ENCODE measurements around the gene GSE1.

Gene GSE1

DNA sequence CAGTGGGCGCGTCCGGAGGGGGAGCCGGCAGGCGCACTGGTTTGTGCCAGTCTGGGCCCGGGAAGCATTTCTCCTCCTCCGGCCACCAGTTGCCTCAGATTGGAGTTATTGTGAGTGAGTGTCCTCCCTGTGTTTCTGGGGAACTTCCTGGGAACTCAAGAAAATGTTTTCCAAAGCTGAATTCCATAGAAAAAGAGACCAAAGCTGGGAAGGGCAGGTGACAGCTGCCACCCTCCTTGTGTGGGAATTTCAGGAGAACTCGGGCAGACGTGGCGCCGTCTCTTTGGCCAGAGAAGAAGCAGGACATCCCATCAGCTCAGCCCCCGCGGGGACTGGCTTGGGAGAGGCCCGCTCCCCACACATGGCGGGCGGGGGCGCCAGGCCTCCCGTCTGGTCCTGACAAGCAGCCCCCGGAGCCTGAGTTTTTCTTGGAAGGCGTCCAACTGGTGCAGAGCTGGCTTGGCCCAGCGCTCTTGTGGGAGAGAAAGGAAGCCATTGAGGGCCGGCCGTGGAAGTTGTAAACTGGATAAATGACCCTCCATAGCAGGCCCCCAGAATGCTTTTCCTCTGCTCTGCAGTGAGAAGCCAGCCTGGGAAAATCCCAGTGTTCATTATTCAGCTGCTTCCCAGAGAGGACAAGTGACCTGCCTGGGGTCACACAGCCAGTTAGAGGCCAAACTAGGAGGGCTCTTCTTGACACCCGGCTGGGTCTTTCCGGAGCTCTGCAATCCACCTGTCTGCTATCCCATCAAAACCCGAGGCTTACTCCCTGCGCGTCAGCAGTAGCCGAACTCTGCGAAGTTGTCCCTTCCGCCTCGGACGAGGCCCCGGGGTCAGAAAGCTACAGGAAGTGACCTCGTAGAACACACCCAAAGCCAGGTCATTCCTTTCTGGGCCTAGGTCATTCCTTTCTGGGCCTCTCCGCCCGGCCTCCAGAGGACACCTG lies 39.2 kb upstream of the GSE1 start:
- DNase-seq: peak in 43 of 58 donors; percentile 17 to 75 (median 45)

DNA sequence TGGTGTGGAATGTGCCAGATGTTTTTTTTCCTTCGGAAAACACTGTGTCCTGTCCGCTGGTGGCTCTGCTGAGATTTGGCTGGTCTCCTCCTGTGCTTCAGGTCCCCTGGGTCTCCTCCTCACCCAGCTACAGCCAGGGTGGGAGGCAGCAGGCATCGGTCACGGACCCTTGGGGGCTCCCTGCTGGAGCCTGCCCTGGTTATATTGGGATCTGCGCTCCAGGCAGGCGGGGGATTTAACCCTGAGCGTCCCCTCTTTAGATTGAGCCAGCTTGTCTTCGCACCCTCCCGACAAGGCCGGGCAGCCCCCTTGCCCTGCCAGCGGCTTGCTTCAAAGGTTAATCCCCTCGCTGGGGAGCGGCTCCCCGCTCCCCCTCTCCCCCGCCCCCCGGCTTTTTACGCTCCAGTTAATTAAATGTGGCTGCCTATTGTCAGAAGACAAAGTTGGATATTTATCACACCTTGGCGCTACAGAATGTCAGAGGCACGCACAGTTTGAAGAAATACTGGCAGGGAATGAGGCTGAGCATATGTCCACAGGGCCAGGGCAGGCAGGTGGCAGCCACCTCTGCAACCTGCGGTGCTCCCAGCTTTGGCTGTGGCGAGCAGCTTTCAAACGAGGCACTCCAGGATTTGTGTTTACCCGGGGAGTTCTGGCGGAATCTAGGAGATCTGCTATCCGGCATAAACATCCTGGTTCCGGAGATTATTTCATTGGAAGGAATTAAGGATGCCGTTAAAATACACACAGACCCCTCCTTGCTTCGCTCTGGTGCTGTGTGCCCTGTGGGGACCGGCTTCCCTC lies 38.2 kb upstream of the GSE1 start:
- no peak for DNase-seq

DNA sequence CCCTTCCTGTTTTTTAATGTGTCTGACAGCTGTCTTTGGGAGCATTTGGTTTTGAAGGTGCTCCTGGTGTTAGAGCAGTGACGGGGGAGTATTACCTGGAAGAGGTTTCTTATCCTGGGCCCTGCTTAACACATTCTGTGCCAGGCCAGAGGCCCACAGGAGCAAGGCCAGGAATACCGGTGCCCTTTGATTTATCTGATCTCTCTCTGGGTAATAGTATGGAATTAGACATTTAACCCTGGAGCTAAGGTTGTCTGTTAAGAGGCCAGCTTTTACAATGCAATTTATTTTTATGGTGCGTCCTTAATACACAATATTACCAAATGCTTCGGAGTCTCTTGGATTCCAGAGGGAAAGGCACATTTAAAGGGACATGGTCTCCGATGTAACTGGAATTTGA lies 37.2 kb upstream of the GSE1 start:
- DNase-seq: no peak

DNA sequence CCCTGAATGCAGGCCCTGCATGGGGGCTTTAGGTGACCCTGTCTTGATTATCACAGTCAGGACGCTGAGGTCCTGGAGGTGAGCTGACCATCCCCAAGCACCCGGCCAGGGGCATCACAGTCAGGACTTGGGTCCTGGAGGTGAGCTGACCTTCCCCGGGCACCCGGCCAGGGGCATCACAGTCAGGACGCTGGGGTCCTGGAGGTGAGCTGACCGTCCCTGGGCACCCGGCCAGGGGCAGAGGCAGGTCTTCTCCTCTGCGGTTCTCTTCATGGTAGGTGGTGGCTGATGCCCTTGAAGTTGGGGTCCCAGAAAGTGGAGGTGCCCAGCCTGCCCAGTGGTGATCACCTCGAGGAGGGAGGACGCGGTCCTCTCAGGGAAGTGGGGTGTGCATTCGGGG lies 36.2 kb upstream of the GSE1 start:
- no peak for DNase-seq

DNA sequence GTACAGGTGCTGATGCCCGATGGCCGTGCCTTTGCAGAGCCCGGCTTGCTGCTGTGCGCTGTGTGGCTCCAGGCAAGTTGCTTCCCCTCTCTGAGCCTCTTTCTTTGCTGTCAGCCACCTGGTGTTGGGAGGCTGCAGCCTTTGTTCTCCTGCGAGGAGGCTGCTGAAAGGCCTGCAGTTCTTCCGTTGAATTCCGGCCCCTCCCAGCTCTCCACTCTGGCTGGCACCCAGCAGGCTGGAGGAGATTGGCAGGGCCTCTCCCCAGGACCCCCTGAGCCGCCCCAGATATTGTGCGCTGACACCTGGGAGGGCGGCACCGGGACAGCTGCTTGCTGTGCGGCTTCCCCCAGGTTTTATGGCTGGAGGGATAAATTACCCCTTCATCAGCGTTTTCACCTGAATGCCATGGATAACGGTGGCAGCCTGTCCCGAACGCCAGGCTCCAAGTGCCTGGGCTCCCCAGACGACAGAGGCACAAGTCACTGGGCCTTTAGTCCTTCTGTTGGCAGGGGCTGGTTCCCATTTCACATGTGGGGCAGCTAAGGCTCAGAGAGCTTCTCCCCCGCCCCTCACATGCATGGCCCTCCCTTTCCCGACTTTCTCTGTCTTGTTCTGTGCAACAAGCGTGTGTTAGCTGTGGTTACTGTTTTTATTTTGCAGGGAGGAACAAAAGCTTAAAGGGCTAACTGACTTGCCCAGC lies 35.1 kb upstream of the GSE1 start:
- no peak for DNase-seq

DNA sequence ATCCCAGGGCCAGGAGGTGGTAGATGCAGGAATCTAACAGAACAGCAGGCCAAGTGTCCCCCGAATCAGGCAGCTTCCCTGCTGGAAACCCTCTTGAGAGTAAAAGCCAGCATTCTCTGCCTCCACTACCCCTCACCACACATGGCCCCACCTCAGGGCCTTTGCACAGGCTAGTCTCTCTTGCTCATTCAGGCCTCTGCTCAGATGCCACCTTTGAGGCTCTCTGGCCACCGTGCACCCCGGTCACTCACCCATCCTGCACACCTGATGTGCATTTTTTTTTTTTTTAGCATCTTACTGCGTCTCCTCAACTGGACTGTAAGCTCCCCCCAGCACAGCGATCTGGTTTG lies 34.5 kb upstream of the GSE1 start:
- no peak for DNase-seq

DNA sequence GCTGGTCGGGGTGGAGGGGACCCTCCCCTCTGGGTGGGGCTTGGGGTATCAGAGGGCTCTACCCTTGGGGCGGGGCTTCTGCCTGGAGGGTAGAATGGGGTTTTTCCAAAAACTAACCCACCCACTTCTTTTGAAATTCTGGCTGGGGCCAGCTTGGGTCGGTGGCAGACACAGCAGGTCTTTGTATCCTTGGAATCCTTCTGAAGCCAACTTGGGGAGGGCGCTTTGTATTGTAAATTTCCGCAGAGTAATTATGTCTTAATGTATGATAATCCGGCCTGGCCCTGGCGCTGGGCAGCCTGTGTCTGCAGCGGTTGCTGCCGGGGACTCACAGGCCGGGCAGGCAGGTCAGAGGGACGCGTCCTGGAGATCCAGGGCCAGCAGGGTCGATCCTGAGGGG lies 33.9 kb upstream of the GSE1 start:
- DNase-seq: peak in 5 of 58 donors; percentile 6 to 33 (median 14)

DNA sequence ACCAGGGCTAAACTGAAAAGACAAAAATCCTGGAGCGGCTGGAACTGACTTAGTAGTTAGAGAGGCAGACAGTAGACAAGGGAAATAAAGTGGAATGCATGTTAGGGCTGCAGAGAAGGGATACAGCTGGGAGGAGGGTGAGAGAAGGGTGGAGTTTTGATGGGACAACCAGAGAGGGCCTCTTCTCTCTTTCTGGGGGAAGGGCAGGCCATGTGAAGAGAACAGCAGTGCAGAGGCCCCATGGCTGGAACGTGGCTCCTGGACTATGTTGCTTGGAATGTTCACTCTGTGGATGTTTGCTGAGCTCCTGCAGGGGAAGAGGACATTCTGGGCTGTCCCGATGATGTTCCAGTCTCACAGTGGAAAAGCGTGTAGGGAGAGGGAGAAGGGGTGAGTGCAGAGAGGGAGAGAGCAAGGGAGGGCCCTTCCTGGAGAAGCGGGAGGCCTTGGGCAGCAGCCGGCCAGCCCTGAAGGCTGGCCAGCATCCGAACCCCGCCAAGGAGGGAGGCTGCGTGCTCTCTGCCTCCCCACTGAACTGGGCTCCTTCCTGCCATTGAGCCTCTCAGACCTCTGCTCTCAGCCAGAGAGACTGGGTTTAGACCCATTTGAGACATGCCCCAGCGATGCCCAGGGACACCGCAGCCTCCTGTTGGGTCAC lies 33.1 kb upstream of the GSE1 start:
- DNase-seq: no peak

DNA sequence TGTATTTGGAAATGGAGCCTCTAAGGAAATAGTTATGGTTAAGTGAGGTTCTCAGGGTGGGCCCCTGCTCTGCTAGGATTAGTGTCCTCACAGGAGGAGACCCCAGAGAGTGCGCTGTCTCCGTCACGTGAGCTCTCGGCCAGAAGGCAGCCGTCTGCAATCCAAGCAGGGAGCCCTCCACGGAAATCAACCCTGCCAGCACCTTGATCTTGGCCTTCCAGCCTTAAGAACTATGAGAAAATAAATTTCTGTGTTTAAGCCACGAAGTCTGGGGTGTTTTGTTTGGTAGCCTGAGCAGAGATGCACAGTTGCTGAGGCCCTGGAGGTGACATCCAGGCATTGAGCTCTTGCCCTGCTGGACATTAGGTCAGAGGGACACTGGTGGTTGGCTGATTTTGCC lies 32.4 kb upstream of the GSE1 start:
- DNase-seq: no peak

DNA sequence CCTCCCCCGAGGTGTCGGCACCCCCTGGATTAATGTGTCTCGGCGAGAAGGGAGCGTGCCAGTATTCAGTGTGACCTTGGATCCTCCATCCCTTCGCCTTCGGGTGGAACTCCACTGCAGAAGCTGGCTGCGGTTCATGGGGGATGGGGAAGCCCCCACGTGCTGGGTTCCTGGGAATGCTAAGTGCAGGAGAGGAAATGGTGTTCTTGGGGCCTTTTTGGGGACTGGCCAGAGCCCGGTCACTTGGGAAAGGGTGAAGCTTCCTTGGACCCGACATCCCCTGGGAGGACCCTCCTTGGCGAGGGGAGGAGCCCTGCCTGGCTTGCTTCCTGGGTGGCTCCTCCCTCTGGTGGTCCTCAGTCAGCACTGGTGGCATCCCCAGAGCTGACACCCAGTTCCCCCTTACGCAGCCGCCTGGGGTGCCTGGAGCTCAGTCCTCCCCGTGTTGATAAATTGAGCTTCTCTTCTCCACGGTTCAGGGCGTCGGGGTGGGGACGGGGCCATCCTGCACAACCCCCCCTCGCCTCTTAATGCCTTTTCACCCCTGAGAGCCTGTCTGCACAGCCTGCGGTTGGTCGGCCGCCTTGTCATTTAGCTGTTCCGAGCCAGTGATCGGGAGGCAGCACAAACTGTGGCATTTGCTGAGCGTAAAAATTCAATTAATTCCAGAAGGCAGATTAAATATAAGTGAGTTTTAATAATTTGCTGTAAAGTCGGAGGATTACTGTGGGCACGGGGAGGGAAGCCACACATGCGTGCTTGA lies 30.7 kb upstream of the GSE1 start:
- DNase-seq: no peak

DNA sequence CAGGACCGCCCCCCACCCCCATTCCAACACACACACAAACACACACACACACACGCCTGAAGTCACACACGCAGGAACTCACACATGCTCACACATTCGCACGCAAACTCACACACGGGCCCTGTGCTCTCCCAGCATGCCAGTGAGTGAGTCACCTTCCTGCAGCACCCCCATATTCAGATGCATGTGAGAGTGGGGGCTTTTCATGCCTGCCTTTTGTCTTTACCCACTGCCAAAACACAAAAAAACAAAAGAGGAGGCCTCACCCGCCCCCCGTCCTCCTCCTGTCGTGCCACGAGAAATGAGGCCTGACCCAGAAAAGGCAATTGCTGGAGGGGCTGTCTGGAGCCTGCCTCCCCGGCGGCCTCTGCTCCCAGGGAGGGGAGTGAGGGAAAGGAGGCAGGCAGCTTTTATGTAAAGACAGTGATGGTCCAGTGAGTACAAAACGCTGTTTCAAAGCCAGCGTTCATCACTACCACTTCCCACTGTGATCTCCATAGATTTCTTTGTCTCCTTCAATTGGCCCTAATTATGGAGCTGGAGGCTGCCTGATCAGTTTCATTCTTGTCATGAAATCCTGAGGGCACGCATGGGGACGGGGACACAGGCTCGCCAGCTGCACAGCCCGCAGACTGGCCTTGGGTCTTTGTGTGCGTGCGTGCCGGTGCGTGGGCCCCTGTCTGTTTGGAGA lies 29.5 kb upstream of the GSE1 start:
- DNase-seq: peak in 5 of 58 donors; percentile 13 to 22 (median 14)

DNA sequence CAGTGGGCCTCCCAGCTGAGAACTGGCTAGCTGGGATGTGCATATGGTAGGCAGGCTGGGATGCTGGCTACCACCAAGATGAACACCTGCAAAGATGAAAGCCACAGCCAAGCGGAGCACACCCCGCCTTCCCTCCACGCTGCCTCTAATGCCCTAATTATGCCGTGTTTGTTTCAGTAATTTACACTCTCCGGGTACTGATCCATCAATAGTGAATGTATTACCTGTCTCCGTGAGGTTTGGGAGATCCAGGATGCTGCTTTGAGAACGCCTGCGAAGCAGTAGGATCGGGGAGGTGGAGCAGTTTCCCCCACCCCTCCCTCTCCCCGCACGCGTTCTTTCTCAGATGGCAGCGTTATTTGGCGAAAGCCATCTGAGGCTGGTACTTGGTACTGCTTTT lies 28.9 kb upstream of the GSE1 start:
- DNase-seq: no peak

DNA sequence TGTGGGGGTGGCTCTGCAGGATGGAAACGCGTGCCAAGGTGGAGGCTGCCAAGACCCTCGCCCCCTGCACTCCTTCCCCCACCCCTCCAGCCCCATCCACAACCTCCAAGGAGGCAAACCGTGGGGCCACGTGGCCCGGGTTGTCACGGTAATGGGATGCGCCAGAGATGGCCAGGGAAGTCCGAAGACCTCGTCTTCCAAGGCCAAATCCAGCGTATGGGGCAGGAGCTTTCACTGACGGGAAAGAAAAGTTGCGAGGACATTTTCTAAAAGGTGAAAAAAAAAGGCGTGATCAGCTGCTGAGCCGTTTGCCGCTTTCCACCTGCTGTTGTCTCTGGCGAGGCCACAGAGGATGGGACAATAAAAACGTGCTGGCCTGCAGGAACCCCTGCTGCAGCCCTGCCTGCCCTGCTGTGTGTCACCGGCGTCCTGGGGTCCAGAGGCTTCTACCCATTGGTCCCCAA lies 28.3 kb upstream of the GSE1 start:
- DNase-seq: no peak

DNA sequence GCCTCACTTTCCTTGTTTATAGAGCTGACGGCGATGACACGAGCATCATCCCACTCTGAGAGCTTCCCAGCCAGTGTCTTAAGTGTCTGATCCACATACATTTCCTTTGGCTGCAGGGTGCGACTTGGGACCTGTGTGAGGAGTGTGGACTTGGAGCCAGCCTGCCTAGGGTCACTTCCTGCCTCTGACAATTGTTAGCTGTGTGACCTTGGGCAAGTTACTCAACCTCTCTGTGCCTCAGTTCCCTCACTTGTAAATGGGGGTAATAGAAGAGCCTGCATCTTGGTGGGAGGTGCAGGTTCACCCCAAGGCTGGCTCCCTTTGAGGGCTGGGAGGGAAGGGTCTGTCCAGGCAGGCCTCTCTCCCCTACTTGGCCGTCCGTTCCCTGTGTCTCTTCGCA lies 27.4 kb upstream of the GSE1 start:
- no peak for DNase-seq

DNA sequence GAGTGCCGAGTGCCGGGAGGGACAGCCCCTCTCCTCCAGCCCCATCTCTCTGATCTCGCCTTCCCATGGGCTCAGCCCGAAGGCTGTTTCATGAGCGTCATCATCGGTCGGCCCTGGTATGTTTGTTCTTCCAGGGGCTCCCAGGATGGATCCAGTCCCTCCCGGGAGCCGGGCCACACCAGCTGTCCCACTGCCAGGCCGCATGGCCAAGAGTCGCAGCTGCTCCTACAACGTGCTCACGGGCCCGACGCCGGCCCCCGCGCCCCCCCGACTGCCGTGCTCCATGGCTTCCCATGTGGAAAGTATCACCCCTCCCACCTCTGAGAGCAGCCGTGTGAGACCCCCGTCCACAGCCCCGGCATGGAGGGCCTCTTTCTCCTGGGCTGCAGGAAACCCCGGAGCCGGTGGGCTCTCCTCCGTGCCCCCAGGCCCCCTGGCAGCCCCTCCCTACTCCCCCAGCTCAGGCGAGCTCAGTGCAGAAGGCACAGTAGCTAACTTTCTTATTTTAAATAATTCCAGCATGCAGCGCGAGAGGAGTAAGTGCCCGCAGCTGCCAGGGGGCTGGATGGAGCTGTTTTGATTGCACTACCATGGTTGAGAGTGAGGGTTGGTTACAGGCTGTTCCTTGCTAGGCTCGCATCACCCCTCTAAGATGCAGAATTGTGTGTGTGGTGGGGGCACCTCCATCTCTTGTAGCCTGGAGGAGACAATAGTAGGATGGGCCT lies 26.6 kb upstream of the GSE1 start:
- peak in 46 of 58 donors; percentile 17 to 71 (median 40) for DNase-seq

DNA sequence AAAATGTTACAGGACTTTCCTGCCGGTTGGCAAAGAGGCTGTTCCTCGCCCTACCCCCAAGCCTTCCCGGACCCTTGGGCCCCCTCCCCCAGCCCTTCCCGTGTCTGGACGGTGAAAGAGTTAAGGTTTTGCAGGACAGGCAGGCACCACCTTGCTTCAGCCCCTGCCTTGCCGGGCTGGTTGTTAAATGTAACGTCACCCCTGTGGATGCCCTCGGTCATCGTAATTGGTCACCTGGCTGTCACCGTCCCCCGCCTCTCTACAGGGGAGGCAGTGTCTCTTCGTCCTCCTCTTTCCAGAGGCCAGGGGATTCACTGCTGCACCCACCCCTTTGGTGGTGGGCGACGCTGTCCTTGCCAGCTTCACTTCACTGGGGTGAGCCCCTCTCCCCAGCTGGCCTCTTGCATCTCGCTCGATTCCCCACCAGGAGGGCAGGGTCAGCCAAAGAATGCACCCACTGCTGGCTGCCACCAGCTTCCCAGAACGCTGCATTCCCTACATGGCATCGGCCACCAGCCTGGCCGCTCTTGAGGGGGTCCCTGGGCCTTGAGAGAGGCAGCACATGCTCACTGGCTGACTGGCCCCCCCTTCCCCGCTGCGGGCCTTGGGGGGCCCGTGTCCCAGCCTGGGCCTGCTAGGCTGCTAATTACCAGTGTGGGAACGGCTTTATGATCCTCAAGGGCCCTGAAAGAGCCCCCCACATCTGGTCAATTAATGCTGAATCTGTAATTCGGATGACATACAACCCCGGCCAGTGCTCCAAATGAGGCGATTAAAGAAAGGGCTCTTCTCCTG lies 25.2 kb upstream of the GSE1 start:
- DNase-seq: no peak

DNA sequence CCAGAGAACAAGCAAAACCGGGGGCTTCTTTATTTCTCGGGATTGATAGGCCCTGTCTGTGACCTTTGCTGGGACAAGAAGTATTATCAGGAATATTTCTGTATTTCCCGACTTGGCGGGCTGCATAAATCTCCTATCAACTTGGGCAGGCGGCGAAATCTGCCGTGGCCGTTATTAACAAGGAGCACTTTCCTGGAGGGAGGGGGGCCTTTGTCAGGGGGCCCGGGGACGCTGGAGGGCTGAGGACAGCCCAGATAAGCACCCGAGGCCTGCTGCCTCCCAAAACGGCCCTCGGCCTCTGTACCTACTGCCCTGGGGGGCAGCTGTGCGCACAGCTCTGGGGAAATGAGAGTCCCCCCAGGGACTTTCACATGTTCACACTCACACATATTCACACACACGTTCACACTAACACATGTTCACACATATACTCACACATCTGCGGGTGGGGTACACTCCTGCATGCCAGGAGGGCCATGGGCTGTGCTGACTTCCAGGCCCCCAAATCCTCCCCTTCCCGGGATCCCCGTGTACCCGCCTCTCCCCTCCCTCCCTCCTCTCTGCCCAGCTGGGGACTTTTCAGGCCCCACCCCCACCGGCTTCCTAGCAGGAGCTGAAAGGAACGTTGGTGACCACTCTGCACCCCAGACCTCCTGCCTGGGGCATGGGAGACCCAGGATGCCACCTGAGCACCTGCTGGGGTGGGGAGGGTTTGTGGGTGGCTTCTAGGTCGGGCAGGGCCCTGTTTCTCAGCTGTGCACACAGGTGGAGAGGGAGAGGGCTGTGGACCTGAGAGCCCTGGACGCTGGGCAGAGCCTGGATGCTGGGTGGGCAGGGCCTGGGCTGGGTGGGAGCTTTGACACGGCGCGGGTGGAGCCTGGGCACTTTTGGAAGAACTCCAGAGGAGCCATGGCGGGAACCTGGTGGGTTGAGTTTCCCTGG lies 24.3 kb upstream of the GSE1 start:
- no peak for DNase-seq
